IPS-20b (cell line): ENCODE measurements around the gene GJA3.

Experiments
- H3K27ac ChIP-seq: one replicate; pipeline ENCODE4 v1.5.1; 2013; ENCODE audit warnings: low read length
- H3K27me3 ChIP-seq: 2 replicates; pipeline ENCODE4 v1.6.1; 2013; ENCODE audit warnings: mild to moderate bottlenecking, low read length, inconsistent platforms; ENCODE audit not compliant: insufficient read depth
- H3K36me3 ChIP-seq: 2 replicates; pipeline ENCODE4 v1.6.1; 2013; ENCODE audit warnings: low read depth, mild to moderate bottlenecking, inconsistent platforms, low read length, moderate library complexity; ENCODE audit not compliant: insufficient read depth
- H3K4me1 ChIP-seq: 2 replicates; pipeline ENCODE4 v1.6.1; 2013; ENCODE audit warnings: mild to moderate bottlenecking, control low read depth, inconsistent platforms, low read length, moderate library complexity; ENCODE audit not compliant: insufficient read depth
- H3K4me3 ChIP-seq: 2 replicates; pipeline ENCODE4 v1.5.1; 2013; ENCODE audit warnings: mild to moderate bottlenecking, low read length, inconsistent platforms
- H3K9ac ChIP-seq: 2 replicates; pipeline ENCODE4 v1.6.1; 2013; ENCODE audit warnings: low read depth, mild to moderate bottlenecking, inconsistent platforms, low read length, moderate library complexity
- H3K9me3 ChIP-seq: 2 replicates; pipeline ENCODE4 v1.6.1; 2013; ENCODE audit warnings: mild to moderate bottlenecking, low read depth, low read length, inconsistent platforms; ENCODE audit not compliant: insufficient read depth

Gene GJA3

GRCh38 chr13:20131057-20131832, 29.6 kb downstream of the GJA3 start:
- peaks cover 44% of the 10 kb centered on the region for H3K27me3 ChIP-seq
- H3K9me3 ChIP-seq, result no peaks in the 10 kb centered on the region
- no peaks in the 10 kb centered on the region for H3K36me3 ChIP-seq

GRCh38 chr13:20130652-20131051, 30.2 kb downstream of the GJA3 start:
- Histone ChIP-seq H3K36me3 (no peaks in the 10 kb centered on the region), H3K4me3 (no peak overlapping the region), H3K9me3 (no peaks in the 10 kb centered on the region), H3K4me1 (no peaks in the 10 kb centered on the region), H3K27me3 (peaks cover 46% of the 10 kb centered on the region), H3K9ac (no peak overlapping the region), H3K27ac (no peak overlapping the region)

More at GRCh38 chr13:20131057-20131832, 29.6 kb downstream of the GJA3 start:
- no peak overlapping the region for H3K27ac ChIP-seq
- no peak overlapping the region for H3K4me3 ChIP-seq
- H3K9ac ChIP-seq, result no peak overlapping the region
- H3K4me1 ChIP-seq, result no peaks in the 10 kb centered on the region

- no peak overlapping the region for H3K4me3 ChIP-seq
- H3K27me3 ChIP-seq, result peaks cover 53% of the 10 kb centered on the region
- H3K9me3 ChIP-seq, result no peaks in the 10 kb centered on the region
- H3K4me1 ChIP-seq, result no peaks in the 10 kb centered on the region
- H3K36me3 ChIP-seq, result no peaks in the 10 kb centered on the region
- H3K9ac ChIP-seq, result no peak overlapping the region
- no peak overlapping the region for H3K27ac ChIP-seq
Observed at GRCh38 chr13:20130012-20130411, 30.8 kb downstream of the GJA3 start.

GRCh38 chr13:20129076-20129475, 31.8 kb downstream of the GJA3 start:
- Histone ChIP-seq H3K27ac (no peak overlapping the region), H3K36me3 (no peaks in the 10 kb centered on the region), H3K27me3 (peaks cover 53% of the 10 kb centered on the region), H3K9me3 (no peaks in the 10 kb centered on the region), H3K4me1 (no peaks in the 10 kb centered on the region), H3K4me3 (peak overlapping the region; percentile 73), H3K9ac (no peak overlapping the region)

GRCh38 chr13:20128459-20128931, 32.4 kb downstream of the GJA3 start:
- Histone ChIP-seq H3K36me3 (no peaks in the 10 kb centered on the region), H3K9me3 (no peaks in the 10 kb centered on the region), H3K27ac (no peak overlapping the region), H3K27me3 (peaks cover 53% of the 10 kb centered on the region), H3K4me1 (no peaks in the 10 kb centered on the region), H3K9ac (no peak overlapping the region; the same call in 1 of the 2 replicates), H3K4me3 (peak overlapping the region; percentile 73)

- H3K36me3 ChIP-seq, result no peaks in the 10 kb centered on the region
- peak overlapping the region; percentile 51; the same call in 1 of the 2 replicates for H3K9ac ChIP-seq
- peaks cover 53% of the 10 kb centered on the region for H3K27me3 ChIP-seq
- H3K4me3 ChIP-seq, result peak overlapping the region; percentile 73
- no peaks in the 10 kb centered on the region for H3K4me1 ChIP-seq
- H3K27ac ChIP-seq, result no peak overlapping the region
- no peaks in the 10 kb centered on the region for H3K9me3 ChIP-seq
Observed at GRCh38 chr13:20127562-20128458, 33.0 kb downstream of the GJA3 start.

GRCh38 chr13:20127262-20127561, 33.6 kb downstream of the GJA3 start:
- no peaks in the 10 kb centered on the region for H3K9me3 ChIP-seq
- H3K27me3 ChIP-seq, result peaks cover 53% of the 10 kb centered on the region
- peak overlapping the region; percentile 73 for H3K4me3 ChIP-seq
- peak overlapping the region; percentile 51; the same call in 1 of the 2 replicates for H3K9ac ChIP-seq
- H3K4me1 ChIP-seq, result no peaks in the 10 kb centered on the region
- H3K27ac ChIP-seq, result no peak overlapping the region
- H3K36me3 ChIP-seq, result no peaks in the 10 kb centered on the region

- H3K9ac ChIP-seq, result no peak overlapping the region
- H3K4me3 ChIP-seq, result no peak overlapping the region
- H3K9me3 ChIP-seq, result no peaks in the 10 kb centered on the region
- H3K27me3 ChIP-seq, result peaks cover 51% of the 10 kb centered on the region
- no peaks in the 10 kb centered on the region for H3K36me3 ChIP-seq
- no peaks in the 10 kb centered on the region for H3K4me1 ChIP-seq
- H3K27ac ChIP-seq, result no peak overlapping the region
Observed at GRCh38 chr13:20126541-20127261, 34.2 kb downstream of the GJA3 start.

- no peak overlapping the region for H3K9ac ChIP-seq
- H3K27me3 ChIP-seq, result peaks cover 42% of the 10 kb centered on the region
- H3K36me3 ChIP-seq, result no peaks in the 10 kb centered on the region
- no peak overlapping the region for H3K27ac ChIP-seq
- H3K4me3 ChIP-seq, result no peak overlapping the region
- no peaks in the 10 kb centered on the region for H3K9me3 ChIP-seq
- H3K4me1 ChIP-seq, result peaks cover 2% of the 10 kb centered on the region; the same call in 1 of the 2 replicates
Observed at GRCh38 chr13:20125783-20126165, 35.1 kb downstream of the GJA3 start.

- Histone ChIP-seq H3K4me3 (no peak overlapping the region), H3K36me3 (no peaks in the 10 kb centered on the region), H3K27ac (no peak overlapping the region), H3K9me3 (no peaks in the 10 kb centered on the region), H3K27me3 (peaks cover 37% of the 10 kb centered on the region), H3K4me1 (peaks cover 2% of the 10 kb centered on the region; the same call in 1 of the 2 replicates), H3K9ac (no peak overlapping the region)
Observed at GRCh38 chr13:20125129-20125782, 35.6 kb downstream of the GJA3 start.

- H3K9me3 ChIP-seq, result no peaks in the 10 kb centered on the region
- H3K27ac ChIP-seq, result no peak overlapping the region
- H3K27me3 ChIP-seq, result peaks cover 28% of the 10 kb centered on the region
- no peak overlapping the region for H3K4me3 ChIP-seq
- H3K36me3 ChIP-seq, result no peaks in the 10 kb centered on the region
- H3K9ac ChIP-seq, result no peak overlapping the region
- H3K4me1 ChIP-seq, result peaks cover 5% of the 10 kb centered on the region; the same call in 1 of the 2 replicates
Observed at GRCh38 chr13:20124303-20124702, 36.5 kb downstream of the GJA3 start.
